Activated naive CD4-positive, alpha-beta T cell treated with anti-CD3 and anti-CD28 coated beads for 36 hours (primary cell): ENCODE measurements around the gene HAGHL. TPM values are rescaled to one million over a fixed set of nuclear protein-coding genes. Genes with fewer than 3 reads are reported as not detected.

ENCODE experiments used
- CTCF ChIA-PET: fragments of 350-600 bp; sonication (Branson Sonifier 250); formaldehyde crosslinking; loops from one replicate; lab custom pipeline; 2021; ENCODE audit warnings: antibody characterized with exemption; lab: Charles Lee
- DNase-seq: peaks from one replicate; pipeline ENCODE4 v3.0.0-alpha.2; 2020
- H3K27ac Mint-ChIP-seq: one replicate; pipeline ENCODE4 v1.8.0; 2021; ENCODE audit warnings: mild to moderate bottlenecking, mixed read lengths
- H3K27me3 Mint-ChIP-seq: one replicate; pipeline ENCODE4 v1.8.0; 2021; ENCODE audit warnings: low read depth, mixed read lengths
- H3K36me3 Mint-ChIP-seq: one replicate; pipeline ENCODE4 v1.8.0; 2021; ENCODE audit warnings: low read depth, mixed read lengths
- H3K4me1 Mint-ChIP-seq: one replicate; pipeline ENCODE4 v1.8.0; 2021; ENCODE audit warnings: low read depth, mixed read lengths
- H3K4me3 Mint-ChIP-seq: one replicate; pipeline ENCODE4 v1.8.0; 2021; ENCODE audit warnings: mild to moderate bottlenecking, moderate library complexity, mixed read lengths
- H3K9me3 Mint-ChIP-seq: one replicate; pipeline ENCODE4 v1.8.0; 2021; ENCODE audit warnings: mixed read lengths
- intact Hi-C: fragments of 100-400 bp; cut with micrococcal nuclease; formaldehyde crosslinking; loops from one replicate; pipeline ENCODE4 v1.15.1; 2023
- total RNA-seq, 2 experiments: library from RNA; stranded (reverse); gene quantifications; one replicate each; pipeline ENCODE4 v1.2.3, GENCODE V29; 2021

HAGHL gene
- total RNA-seq, 2 experiments from 2014 or later = 6.5 to 7.7 TPM

DNA sequence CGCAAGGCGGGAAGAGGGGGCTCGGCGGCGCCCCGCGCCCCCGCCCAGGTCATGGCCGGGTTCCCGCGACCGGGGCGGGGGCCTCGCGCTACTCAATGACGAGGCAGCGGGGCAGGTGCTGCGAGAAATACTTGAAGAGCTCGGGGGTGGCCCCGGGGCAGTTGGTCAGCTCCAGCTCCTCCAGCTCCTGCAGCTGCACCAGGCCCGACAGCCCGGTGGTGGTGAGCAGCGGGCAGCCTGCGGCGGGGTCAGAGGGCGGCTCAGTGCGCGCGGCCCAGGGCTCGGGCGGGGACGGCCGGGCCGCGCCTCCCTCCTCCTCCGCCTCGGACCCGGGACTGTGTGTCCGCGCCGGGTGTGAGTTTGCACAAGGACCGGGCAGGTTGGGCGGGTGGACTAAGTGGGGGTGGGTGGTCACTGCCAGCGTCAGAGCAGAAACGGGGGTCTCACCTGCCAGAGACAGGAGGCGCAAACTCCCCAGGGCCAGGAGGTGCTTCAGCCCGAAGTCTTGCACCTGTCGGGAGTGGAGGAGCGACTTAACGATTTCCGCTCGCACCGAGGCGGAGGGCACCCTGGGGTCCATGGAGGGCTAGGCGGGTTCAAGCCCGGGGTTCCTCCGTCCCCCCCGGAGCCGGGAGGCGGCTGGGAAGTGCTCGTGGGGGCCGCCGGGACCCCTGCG lies 32.6 kb upstream of the HAGHL start:
- H3K4me1 Mint-ChIP-seq = peaks cover 27% of the 10 kb centered on the region
- no peak for DNase-seq
- CTCF ChIA-PET = no interaction called here
- H3K36me3 Mint-ChIP-seq = no peaks in the 10 kb centered on the region
- no peak overlapping the region for H3K27ac Mint-ChIP-seq
- H3K9me3 Mint-ChIP-seq = no peaks in the 10 kb centered on the region
- intact Hi-C loops = no loop called here
- H3K4me3 Mint-ChIP-seq = peak overlapping the region; percentile 62
- no peaks in the 10 kb centered on the region for H3K27me3 Mint-ChIP-seq

DNA sequence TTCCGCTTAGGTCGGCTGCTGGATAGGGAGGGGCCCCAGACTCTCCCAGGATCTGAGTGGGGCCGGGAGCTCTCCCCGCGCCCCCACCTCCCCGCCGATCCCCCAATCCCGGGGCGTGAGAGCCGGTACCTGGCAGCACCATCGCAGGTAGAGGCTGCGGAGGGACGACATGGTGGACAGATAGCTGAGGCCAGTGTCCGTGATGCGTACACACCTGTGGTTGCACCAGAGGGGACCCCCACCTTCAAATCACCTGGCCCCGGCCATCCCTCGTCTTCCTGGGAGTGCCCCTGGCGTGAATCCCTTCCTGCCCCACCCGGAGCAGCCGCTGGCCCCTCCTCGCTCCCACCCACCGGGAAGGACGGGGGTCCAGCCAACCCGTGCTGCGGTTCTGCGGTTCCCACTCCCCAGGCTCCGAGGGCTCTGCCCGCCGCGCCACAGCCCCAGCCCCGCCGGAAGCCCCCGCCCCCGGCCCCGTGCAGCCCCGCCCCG lies 32.0 kb upstream of the HAGHL start:
- intact Hi-C loops = no loop called here
- Mint-ChIP-seq H3K27me3 (no peaks in the 10 kb centered on the region), H3K4me1 (peaks cover 24% of the 10 kb centered on the region), H3K36me3 (no peaks in the 10 kb centered on the region), H3K27ac (no peak overlapping the region), H3K9me3 (no peaks in the 10 kb centered on the region), H3K4me3 (peak overlapping the region; percentile 41)
- CTCF ChIA-PET = interaction anchor here (0.6 to 1.6 kb wide), 4 partner anchors 13 to 1969 kb away, joined by 3 to 4 read pairs (median 3); no protein-coding TSS in a partner anchor
- no peak for DNase-seq

DNA sequence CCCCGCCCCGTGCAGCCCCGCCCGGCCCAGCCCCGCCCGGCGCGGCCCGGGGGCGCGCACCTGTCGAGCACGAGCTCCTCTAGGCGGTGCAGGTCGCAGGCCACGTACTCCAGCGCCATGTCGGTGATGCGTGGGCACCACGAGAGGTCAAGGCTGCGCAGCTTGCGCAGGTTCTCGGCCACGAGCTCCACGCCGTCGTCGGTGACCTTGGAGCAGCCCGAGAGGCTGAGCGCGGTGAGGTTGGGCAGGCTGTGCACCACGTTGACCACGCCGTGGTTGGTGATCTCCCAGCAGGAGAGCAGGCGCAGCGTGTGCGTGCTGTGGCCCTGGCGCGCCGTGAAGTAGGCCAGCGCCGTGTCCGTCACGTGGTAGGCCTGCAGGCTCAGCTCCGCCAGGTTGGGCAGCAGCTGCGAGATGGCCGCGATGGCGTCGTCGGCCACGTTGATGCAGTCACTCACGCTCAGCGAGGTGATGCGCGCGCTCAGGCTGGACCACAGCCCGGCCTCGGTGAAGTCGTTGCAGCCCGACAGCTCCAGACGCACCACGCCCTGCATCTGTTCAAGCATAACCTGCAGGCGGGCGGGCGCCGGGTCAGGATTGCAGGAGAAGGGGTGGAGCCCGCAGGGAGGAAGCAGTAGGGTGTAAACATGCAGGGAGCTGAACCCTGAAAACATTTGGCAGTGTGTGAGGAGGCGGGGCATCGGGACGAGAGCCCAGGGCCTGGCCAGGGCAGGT lies 31.4 kb upstream of the HAGHL start:
- intact Hi-C loops = no loop called here
- peak; percentile 69 for DNase-seq
- Mint-ChIP-seq H3K27me3 (no peaks in the 10 kb centered on the region), H3K4me1 (peaks cover 22% of the 10 kb centered on the region), H3K4me3 (peak overlapping the region; percentile 71), H3K9me3 (no peaks in the 10 kb centered on the region), H3K36me3 (no peaks in the 10 kb centered on the region), H3K27ac (peak overlapping the region; percentile 30)
- CTCF ChIA-PET = interaction anchor here (0.6 to 1.6 kb wide), 5 partner anchors 12 to 1968 kb away, joined by 3 to 4 read pairs (median 3); no protein-coding TSS in a partner anchor

DNA sequence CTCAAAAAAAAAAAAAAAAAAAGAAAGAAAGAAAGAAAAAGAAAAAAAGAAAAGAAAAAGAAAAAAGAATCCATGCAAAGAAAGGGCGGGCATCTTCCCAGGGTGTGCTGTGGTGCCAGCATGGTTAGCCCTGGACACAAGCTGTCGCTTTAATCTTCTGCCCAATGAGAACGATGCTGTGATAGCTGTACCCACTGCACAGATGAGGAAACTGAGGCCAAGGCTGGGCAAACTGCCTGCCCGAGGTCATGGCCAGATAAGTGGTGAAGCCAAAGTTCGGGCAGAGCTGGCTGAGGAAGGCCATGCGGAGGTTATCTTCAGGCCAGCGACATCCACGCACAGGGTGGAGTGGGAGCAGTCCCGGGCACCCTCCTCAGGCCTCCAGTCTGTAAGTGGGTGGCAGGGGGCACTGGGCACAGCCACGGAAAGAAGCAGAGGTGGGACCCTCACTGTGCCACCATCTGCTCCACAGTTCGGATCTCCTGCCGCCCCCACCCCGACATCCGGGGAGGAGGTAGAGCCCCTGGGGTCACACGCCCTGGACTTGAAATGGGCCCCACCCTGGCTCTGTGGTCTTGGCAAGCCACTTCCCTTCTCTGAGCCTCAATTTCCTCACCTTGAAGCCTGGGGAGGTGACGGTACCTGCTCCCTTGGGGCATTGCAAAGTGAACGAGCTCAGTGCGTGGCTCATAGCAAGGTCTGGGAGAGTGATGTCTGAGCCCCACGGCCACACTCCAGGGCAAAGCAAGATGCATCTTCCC lies 27.8 kb upstream of the HAGHL start:
- intact Hi-C loops = no loop called here

DNA sequence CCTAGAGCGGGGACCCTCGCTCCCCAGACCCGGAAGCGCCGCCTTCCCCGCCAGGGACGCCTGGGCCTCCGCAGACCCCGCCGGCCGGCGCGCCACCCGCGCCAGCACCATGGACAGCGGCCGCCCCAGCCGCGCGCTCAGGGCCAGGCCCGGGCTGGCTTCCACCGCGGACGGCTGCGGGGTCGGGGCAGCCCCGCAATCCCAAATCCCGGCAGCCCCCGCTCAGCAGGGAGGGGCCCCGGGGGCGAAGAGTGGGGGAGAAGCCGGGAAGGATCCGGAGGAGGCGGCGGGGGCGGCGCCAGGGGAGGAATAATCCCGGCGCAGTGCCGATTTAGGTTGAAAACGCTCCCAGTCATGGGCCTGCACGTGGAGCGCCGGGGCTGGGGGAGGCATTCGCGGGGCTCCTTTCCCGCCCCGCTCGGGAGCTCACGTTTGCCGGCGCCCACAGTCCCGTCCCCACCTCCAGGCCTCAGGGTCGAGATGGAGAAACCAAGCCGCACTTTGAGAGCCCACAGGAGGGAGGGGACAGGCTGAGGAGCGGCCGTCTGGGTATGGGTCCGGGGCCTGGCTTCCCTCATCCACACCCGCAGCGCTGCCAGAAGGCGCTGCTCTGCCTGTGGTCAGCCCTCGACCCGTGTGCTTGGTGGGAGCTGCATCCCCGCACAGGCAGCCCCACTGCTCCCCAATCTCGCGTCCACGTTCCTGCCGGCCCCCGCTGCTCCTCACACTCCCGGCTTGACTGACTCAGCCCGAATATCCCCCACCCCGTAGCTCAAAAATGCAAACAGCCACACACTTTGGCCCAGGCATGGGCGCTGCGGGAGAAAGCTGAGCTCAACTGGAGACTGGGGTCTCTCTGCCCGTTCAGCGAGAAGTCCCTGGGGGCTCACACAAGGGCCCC lies 26.0 kb upstream of the HAGHL start:
- no peaks in the 10 kb centered on the region for H3K9me3 Mint-ChIP-seq
- H3K36me3 Mint-ChIP-seq = no peaks in the 10 kb centered on the region
- no peak overlapping the region for H3K27ac Mint-ChIP-seq
- peaks cover 26% of the 10 kb centered on the region for H3K27me3 Mint-ChIP-seq
- peaks cover 10% of the 10 kb centered on the region for H3K4me1 Mint-ChIP-seq
- no peak overlapping the region for H3K4me3 Mint-ChIP-seq
- CTCF ChIA-PET = interaction anchor here (1.0 kb wide), 1 partner anchor 11 kb away, joined by 5 read pairs; no protein-coding TSS in a partner anchor
- DNase-seq = no peak
- intact Hi-C loops = no loop called here

More for the DNA sequence above, 27.8 kb upstream of the HAGHL start:
- CTCF ChIA-PET = no interaction called here
- Mint-ChIP-seq H3K4me3 (no peak overlapping the region), H3K27me3 (peaks cover 23% of the 10 kb centered on the region), H3K27ac (no peak overlapping the region), H3K4me1 (peaks cover 18% of the 10 kb centered on the region), H3K9me3 (no peaks in the 10 kb centered on the region), H3K36me3 (no peaks in the 10 kb centered on the region)
- DNase-seq = no peak

DNA sequence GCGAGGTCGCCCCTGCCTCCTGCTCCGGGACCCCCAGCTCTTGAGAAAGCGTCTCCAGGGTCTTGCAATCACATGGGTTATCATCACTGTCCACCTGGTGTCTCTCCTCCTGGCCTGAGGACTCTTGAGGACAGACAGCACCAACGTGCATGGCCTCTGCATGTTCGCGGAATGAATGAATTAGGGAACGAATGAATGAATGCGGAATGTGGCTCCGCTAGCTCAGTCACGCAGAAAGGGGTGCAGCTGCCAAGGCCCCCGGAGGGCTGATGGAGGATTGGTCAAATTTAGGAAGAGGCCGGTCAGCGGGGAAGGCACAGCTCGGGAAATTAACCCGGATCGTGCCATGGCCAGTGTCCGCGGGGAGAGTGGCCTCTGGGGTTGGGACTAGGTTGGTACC lies 24.6 kb upstream of the HAGHL start:
- peaks cover 38% of the 10 kb centered on the region for H3K27me3 Mint-ChIP-seq
- H3K4me1 Mint-ChIP-seq = peaks cover 6% of the 10 kb centered on the region
- no peak overlapping the region for H3K27ac Mint-ChIP-seq
- intact Hi-C loops = no loop called here
- H3K9me3 Mint-ChIP-seq = no peaks in the 10 kb centered on the region
- H3K4me3 Mint-ChIP-seq = no peak overlapping the region
- CTCF ChIA-PET = no interaction called here
- no peaks in the 10 kb centered on the region for H3K36me3 Mint-ChIP-seq
- DNase-seq = no peak

DNA sequence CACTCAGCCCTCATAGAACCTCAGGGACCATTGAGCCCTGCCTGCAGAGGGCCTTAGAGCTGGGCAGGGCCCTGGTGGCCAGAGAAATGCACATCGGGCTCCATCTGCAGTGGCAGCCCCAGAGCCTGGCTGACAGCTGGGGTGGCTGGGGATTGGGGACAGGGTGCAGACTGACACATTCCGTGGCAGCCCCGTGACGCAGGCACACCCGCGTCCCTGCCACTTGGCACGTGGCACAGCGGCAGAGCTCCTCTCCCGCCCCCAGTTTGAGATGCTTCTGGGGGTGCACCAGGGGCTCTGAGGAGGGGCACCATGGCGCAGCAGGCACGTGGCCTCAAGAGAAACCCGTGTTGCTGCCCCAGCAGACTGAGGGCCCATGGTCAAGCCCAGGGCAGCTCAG lies 23.5 kb upstream of the HAGHL start:
- DNase-seq = no peak
- H3K4me3 Mint-ChIP-seq = no peak overlapping the region
- intact Hi-C loops = no loop called here
- no peaks in the 10 kb centered on the region for H3K9me3 Mint-ChIP-seq
- no peaks in the 10 kb centered on the region for H3K36me3 Mint-ChIP-seq
- CTCF ChIA-PET = interaction anchor here (0.6 to 1.1 kb wide), 2 partner anchors 9 to 28 kb away, joined by 3 to 4 read pairs; no protein-coding TSS in a partner anchor
- peaks cover 6% of the 10 kb centered on the region for H3K4me1 Mint-ChIP-seq
- no peak overlapping the region for H3K27ac Mint-ChIP-seq
- H3K27me3 Mint-ChIP-seq = peaks cover 45% of the 10 kb centered on the region

DNA sequence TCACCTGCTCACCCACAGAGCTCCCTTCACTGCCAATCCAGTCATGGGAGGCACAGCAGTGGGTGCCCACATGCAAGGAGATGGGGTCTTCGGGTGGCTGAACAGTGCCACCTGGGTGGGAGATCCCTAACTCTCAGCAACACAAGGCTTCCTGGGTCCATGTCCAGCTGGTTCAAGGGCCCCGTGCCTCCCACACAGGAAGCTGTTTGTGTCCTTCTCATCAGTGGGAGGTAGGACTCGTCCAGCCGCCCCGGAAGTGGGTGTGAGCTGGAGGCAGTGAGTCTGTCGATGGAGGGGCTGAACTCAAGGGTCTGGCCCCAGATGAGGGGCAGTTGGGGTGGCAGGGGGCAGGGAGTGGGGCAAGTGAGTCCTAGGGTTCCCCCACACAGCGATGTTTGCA lies 22.9 kb upstream of the HAGHL start:
- CTCF ChIA-PET = interaction anchor here (1.1 kb wide), 1 partner anchor 8 kb away, joined by 4 read pairs; no protein-coding TSS in a partner anchor
- H3K9me3 Mint-ChIP-seq = no peaks in the 10 kb centered on the region
- H3K4me1 Mint-ChIP-seq = peaks cover 6% of the 10 kb centered on the region
- DNase-seq = no peak
- H3K27ac Mint-ChIP-seq = no peak overlapping the region
- H3K27me3 Mint-ChIP-seq = peaks cover 51% of the 10 kb centered on the region
- H3K36me3 Mint-ChIP-seq = no peaks in the 10 kb centered on the region
- H3K4me3 Mint-ChIP-seq = no peak overlapping the region
- intact Hi-C loops = no loop called here

DNA sequence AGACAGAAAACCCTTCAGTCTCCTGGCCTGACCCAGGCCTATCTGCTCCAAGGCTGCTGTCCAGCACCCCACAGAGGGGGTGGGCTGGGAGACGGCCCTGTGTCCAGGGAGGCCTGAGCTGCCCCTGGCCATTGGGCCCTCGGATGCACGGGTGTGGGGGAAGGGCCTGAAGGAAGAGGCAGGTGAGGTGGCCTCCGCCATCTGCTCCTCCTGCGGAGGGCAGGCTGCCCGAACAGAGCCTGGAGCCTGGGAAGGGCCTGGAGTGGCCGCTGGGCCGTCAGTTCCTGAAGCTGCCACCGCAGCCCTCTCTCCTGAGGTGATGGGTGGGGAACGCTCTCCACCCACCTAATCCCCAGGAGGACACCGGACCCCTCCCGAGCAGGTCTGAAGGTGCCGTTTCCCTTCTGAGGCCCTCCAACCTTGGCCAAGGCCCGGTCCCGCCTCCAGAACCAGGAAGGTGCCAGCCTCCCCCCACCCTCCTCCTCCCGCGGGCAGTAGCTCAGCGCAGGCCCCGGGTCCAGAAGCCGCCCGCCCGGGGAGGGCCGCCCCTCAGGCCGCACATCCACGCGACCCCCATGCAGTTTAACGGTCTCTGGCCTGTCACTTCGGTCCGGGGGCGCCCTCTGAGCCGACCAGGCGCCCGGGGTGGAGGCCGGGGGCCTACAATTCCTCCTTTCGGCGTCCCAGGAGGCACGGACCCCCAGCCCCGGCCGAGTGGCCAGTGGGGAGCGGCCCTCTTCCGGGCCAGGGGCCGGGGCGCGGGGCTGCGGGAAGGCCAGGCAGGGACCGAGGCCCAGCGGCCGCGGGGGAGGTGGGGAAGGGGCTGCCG lies 22.1 kb upstream of the HAGHL start:
- no peak for DNase-seq
- CTCF ChIA-PET = no interaction called here
- Mint-ChIP-seq H3K4me3 (no peak overlapping the region), H3K27me3 (peaks cover 56% of the 10 kb centered on the region), H3K9me3 (no peaks in the 10 kb centered on the region), H3K36me3 (no peaks in the 10 kb centered on the region), H3K27ac (no peak overlapping the region), H3K4me1 (peaks cover 4% of the 10 kb centered on the region)
- intact Hi-C loops = no loop called here

DNA sequence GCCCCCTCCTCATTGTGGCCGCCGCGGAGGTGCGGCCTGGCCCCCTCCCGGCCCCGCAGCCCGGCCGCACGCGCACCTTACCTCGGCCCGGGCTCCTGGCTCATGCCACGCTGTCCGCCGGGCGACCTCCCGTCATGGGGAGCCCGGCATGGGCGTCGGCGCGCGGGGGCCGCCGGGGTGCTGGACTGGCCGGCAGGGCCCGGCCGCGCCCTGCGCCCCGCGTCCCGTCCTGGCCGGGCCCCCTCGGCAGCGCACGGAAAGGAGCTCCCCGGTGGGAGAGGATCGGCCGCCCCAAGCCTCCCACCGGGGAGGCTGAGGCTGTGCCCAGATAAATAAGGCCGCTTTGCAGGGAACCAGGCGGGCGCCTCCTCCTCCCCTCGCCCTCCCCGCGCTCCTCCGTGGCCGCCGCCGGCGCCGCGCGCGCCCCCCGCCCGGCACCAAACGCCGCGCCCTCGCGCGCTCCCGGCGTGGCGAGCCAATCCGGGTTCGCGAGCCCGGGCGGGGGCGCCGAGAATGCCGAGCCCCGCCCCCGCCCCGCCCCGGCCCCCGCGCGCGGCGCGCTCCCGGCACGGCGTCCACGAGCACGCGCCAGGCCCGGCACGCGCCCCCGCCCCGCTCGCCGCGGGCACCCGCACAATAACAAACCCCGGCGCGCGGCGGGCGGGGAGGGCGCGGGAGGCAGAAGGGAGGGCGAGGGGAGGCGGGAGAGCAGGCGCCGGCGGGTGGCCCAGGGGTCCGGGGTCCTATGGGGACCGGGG lies 21.3 kb upstream of the HAGHL start, which contains the start of gene FBXL16:
TSS of gene FBXL16 (minus strand) at position 371 of the 758 bp plus-strand sequence. CDS start 8,396 bp downstream, outside the sequence.
- H3K27me3 Mint-ChIP-seq = peaks cover 59% of the 10 kb centered on the region
- no peaks in the 10 kb centered on the region for H3K36me3 Mint-ChIP-seq
- H3K4me3 Mint-ChIP-seq = no peak within 1 kb of the TSS
- CTCF ChIA-PET = no interaction called here
- DNase-seq = no peak
- H3K9me3 Mint-ChIP-seq = no peaks in the 10 kb centered on the region
- H3K4me1 Mint-ChIP-seq = peaks cover 4% of the 10 kb centered on the region
- no peak within 1 kb of the TSS for H3K27ac Mint-ChIP-seq
- intact Hi-C loops = no loop called here
